Left ventricle myocardium inferior (tissue), 1 donor: Measurements from ENCODE around the gene MBD5. TPM values are rescaled to one million over a fixed set of nuclear protein-coding genes. Genes with fewer than 3 reads are reported as not detected.

Experiments
- DNase-seq: peaks from one replicate; pipeline ENCODE4 v3.0.0-alpha.2; 2020
- H3K27ac ChIP-seq: fragments of 200-600 bp; replicated peaks from 2 replicates; pipeline ENCODE4 v1.8.0; 2021
- H3K27me3 ChIP-seq: fragments of 200-600 bp; 2 replicates; pipeline ENCODE4 v1.8.0; 2021; ENCODE audit warnings: low read depth
- H3K36me3 ChIP-seq: fragments of 200-600 bp; 2 replicates; pipeline ENCODE4 v1.8.0; 2021
- H3K4me1 ChIP-seq: fragments of 200-600 bp; 2 replicates; pipeline ENCODE4 v1.8.0; 2021
- H3K4me3 ChIP-seq: fragments of 200-600 bp; 2 replicates; pipeline ENCODE4 v1.8.0; 2021; ENCODE audit warnings: mild to moderate bottlenecking, moderate library complexity
- H3K9me3 ChIP-seq: fragments of 200-600 bp; replicated peaks from 2 replicates; pipeline ENCODE4 v1.8.0; 2021
- intact Hi-C: fragments of 100-400 bp; cut with micrococcal nuclease; formaldehyde crosslinking; loops from one replicate; pipeline ENCODE4 v1.11.0; 2022
- total RNA-seq: library from RNA; stranded (reverse); fragmentation: NEBNext Ultra II Directional; extraction: Animal tissue kit (Norgen Biotek cat#: 25700); gene quantifications from one replicate; pipeline ENCODE4 v1.2.1, GENCODE V29; 2021
- TF ChIP-seq, protein P1 (sequence below): fragments of 200-600 bp; IDR thresholded peaks from 2 replicates; pipeline ENCODE4 v1.8.0; 2021; ENCODE audit warnings: antibody characterized with exemption, mild to moderate bottlenecking, borderline replicate concordance
- donor health status: DM: no; HTN: yes; CAD: no; lungs with severe emphysema.

MBD5 gene
- total RNA-seq, 1 donor from 2014 or later, result 21.9 TPM

DNA sequence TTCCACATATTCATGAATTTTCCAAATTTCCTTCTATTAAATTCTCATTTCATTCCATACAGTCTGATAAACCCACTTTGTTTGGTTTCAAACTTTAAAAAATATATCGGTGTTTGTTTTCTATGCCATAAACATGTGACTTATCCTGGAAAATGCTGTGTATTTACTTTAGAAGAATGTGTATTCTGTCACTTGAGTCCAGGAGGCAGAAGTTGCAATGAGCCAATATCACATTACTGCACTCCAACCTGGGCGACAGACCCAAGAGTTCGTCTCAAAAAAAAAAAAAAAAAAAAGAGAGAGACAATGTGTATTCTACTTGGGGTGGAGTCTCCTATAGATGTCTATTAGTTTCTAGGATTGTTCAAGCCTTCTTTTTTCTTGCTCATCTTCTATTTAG is 31.8 kb downstream of the MBD5 start:
- Histone ChIP-seq H3K4me3 (no peak overlapping the region), H3K36me3 (peaks cover 11% of the 10 kb centered on the region), H3K27me3 (no peaks in the 10 kb centered on the region), H3K4me1 (peaks cover 4% of the 10 kb centered on the region), H3K9me3 (peaks cover 10% of the 10 kb centered on the region), H3K27ac (no peak overlapping the region)
- intact Hi-C loops, result no loop called here
- no peak for DNase-seq
- TF ChIP-seq, protein P1, sequence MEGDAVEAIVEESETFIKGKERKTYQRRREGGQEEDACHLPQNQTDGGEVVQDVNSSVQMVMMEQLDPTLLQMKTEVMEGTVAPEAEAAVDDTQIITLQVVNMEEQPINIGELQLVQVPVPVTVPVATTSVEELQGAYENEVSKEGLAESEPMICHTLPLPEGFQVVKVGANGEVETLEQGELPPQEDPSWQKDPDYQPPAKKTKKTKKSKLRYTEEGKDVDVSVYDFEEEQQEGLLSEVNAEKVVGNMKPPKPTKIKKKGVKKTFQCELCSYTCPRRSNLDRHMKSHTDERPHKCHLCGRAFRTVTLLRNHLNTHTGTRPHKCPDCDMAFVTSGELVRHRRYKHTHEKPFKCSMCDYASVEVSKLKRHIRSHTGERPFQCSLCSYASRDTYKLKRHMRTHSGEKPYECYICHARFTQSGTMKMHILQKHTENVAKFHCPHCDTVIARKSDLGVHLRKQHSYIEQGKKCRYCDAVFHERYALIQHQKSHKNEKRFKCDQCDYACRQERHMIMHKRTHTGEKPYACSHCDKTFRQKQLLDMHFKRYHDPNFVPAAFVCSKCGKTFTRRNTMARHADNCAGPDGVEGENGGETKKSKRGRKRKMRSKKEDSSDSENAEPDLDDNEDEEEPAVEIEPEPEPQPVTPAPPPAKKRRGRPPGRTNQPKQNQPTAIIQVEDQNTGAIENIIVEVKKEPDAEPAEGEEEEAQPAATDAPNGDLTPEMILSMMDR, result no peak

DNA sequence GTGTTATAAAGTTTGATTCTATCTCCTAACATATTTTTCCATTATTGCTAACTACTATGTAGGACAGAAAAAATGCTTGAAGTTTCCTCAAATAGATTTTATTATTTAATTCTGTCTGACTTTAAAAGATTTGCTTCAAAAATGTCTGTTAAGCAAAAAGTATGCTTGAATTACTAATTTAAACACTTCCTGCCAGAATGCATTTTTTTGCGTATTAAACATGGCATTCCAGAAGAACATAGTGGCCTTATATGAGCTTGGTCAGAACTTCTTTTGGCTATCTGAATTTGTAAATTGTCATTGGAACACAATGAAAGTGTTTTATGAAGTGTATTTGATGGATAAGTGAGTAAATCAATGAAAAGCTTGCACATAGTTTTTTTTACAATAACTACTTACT is 37.8 kb downstream of the MBD5 start:
- intact Hi-C loops, result no loop called here
- no peak for DNase-seq
- Histone ChIP-seq H3K4me1 (no peaks in the 10 kb centered on the region), H3K27ac (no peak overlapping the region), H3K27me3 (no peaks in the 10 kb centered on the region), H3K4me3 (no peak overlapping the region), H3K9me3 (no peaks in the 10 kb centered on the region), H3K36me3 (peaks cover 11% of the 10 kb centered on the region)
- TF ChIP-seq, protein P1, result no peak

DNA sequence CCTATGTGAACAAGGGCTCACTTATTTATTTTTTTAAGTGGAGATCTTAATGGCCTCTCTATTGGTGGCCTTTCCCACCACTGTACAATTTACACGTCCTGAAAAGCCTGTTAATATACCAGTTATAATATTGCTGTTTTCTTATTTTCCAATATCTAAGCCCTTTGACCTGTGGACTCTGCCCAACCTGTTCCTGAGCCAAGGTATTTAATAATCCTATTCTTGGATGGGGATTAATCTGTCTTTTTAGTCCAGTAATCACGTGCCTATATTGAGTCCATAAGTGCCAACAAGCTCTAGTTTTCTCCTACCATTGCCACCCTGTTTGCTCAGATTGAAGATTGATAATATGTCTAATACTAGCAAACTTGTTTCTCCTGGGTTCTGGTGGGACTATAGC is 42.7 kb downstream of the MBD5 start:
- no peaks in the 10 kb centered on the region for H3K9me3 ChIP-seq
- H3K36me3 ChIP-seq, result no peaks in the 10 kb centered on the region
- TF ChIP-seq, protein P1, result no peak
- no peaks in the 10 kb centered on the region for H3K27me3 ChIP-seq
- peaks cover 2% of the 10 kb centered on the region for H3K4me1 ChIP-seq
- intact Hi-C loops, result no loop called here
- no peak for DNase-seq
- no peak overlapping the region for H3K4me3 ChIP-seq
- H3K27ac ChIP-seq, result no peak overlapping the region

DNA sequence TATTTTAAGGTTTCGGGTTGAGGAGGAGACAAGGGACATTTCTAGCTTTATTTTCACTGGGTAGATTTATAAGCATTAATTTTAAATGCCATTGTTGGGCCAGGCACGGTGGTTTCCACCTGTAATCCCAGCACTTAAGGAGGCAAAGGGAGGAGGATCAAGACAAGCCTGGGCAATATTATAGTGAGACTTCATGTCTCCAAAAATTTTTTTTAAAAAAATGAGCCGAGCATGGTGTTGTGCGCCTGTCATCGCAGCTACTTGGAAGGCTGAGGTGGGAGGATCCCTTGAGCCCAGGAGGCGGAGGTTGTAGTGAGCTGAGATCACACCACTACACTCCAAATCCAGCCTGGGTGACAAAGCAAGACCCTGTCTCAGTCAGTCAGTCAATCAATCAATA is 45.0 kb downstream of the MBD5 start:
- TF ChIP-seq, protein P1, result no peak
- H3K27ac ChIP-seq, result no peak overlapping the region
- H3K27me3 ChIP-seq, result no peaks in the 10 kb centered on the region
- H3K36me3 ChIP-seq, result no peaks in the 10 kb centered on the region
- no peaks in the 10 kb centered on the region for H3K9me3 ChIP-seq
- peaks cover 7% of the 10 kb centered on the region for H3K4me1 ChIP-seq
- H3K4me3 ChIP-seq, result no peak overlapping the region
- no peak for DNase-seq
- intact Hi-C loops, result no loop called here

DNA sequence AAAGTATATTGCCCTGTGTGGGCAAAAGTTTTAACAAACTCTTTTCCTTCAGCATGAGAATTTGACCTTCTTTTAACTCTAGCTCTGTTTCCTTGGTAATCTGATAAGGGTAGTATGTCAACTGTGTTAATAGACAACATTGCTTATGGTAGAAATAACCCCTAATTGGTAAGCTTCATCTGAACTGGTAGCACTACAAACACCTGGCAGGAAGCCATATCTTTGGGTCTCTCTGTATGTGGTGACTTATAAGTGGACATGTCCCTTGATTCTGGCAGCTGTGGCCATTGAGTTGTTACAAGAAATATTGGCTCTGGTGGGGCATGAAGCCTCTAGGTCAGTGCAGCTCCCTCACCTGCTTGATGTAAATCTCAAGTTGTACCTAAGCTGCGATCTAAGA is 46.9 kb downstream of the MBD5 start:
- Histone ChIP-seq H3K36me3 (no peaks in the 10 kb centered on the region), H3K9me3 (no peaks in the 10 kb centered on the region), H3K4me3 (no peak overlapping the region), H3K27me3 (no peaks in the 10 kb centered on the region), H3K27ac (no peak overlapping the region), H3K4me1 (peaks cover 7% of the 10 kb centered on the region)
- intact Hi-C loops, result no loop called here
- no peak for DNase-seq
- TF ChIP-seq, protein P1, result no peak

DNA sequence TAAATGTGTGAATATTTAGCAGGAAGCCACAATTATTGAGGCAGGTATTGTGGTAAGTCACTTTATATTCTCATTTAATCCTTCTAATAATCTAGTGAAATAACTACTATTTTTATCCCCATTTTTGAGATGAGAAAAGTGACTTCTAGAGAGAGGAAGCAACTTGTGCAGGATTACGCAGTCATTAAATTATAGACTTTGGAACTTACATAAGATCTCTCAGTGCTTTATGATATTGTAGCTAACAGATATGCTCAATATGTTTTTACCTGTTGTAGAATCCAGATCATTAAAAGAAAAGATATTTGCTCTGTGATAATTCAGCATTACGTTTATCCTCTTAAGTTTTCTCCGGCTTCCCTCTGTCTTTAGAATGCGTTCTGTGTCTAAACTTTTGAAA is 50.5 kb downstream of the MBD5 start:
- no peak for DNase-seq
- Histone ChIP-seq H3K27me3 (no peaks in the 10 kb centered on the region), H3K4me3 (no peak overlapping the region), H3K27ac (no peak overlapping the region), H3K4me1 (peaks cover 7% of the 10 kb centered on the region), H3K9me3 (no peaks in the 10 kb centered on the region), H3K36me3 (no peaks in the 10 kb centered on the region)
- intact Hi-C loops, result no loop called here
- TF ChIP-seq, protein P1, result no peak
